HepG2 (cell line): ENCODE measurements around the gene ZNF530. TPM values are rescaled to one million over a fixed set of nuclear protein-coding genes. Genes with fewer than 3 reads are reported as not detected.

Experiments
- DRAP1 ChIP-seq: IDR thresholded peaks from 2 replicates; pipeline ENCODE4 v1.6.1; 2016; ENCODE audit warnings: missing genetic modification reagents, missing compliant biosample characterization
- DZIP1 ChIP-seq: sonication (generic); formaldehyde crosslinking; IDR thresholded peaks from 2 replicates; pipeline ENCODE4 v1.5.0; 2020; ENCODE audit warnings: mild to moderate bottlenecking, missing genetic modification reagents
- GTF2F1 ChIP-seq: fragments of 150-350 bp; IDR thresholded peaks from 2 replicates; pipeline ENCODE4 v1.6.1; 2014; ENCODE audit warnings: low read length
- KLF16 ChIP-seq, 2 experiments: sonication (generic) in 1 of 2; formaldehyde crosslinking in 1 of 2; IDR thresholded peaks; 2 replicates each; pipeline versions ENCODE4 v1.6.1 to v1.8.0; 2016 to 2023; ENCODE audit warnings: missing genetic modification reagents in 2 of 2, missing compliant biosample characterization in 1 of 2
- POGK ChIP-seq: sonication (generic); formaldehyde crosslinking; conservative IDR thresholded peaks from 2 replicates; pipeline ENCODE4 v1.8.0; 2022; ENCODE audit warnings: mild to moderate bottlenecking, moderate library complexity, missing genetic modification reagents
- TFAP4 ChIP-seq: sonication (generic); IDR thresholded peaks from 2 replicates; pipeline ENCODE4 v1.6.1; 2016; ENCODE audit warnings: low read depth, borderline replicate concordance
- ZBTB46 ChIP-seq: sonication (generic); formaldehyde crosslinking; IDR thresholded peaks from 2 replicates; pipeline ENCODE4 v1.4.0; 2020; ENCODE audit warnings: mild to moderate bottlenecking, missing genetic modification reagents, borderline replicate concordance
- ZBTB8A ChIP-seq: sonication (generic); formaldehyde crosslinking; IDR thresholded peaks from 2 replicates; pipeline ENCODE4 v1.4.0; 2020; ENCODE audit warnings: mild to moderate bottlenecking, low read depth, missing genetic modification reagents, borderline replicate concordance
- ZNF292 ChIP-seq: sonication (generic); formaldehyde crosslinking; IDR thresholded peaks from 2 replicates; pipeline ENCODE4 v1.8.1; 2022; ENCODE audit warnings: mild to moderate bottlenecking, low read depth, missing genetic modification reagents, borderline replicate concordance
- ZNF44 ChIP-seq: sonication (generic); formaldehyde crosslinking; IDR thresholded peaks from 2 replicates; pipeline ENCODE4 v1.5.1; 2020; ENCODE audit warnings: mild to moderate bottlenecking, missing genetic modification reagents
- ZNF564 ChIP-seq: sonication (generic); formaldehyde crosslinking; IDR thresholded peaks from 2 replicates; pipeline ENCODE4 v1.8.1; 2023; ENCODE audit warnings: mild to moderate bottlenecking, missing genetic modification reagents
- ZNF646 ChIP-seq: sonication (generic); formaldehyde crosslinking; IDR thresholded peaks from 2 replicates; pipeline ENCODE4 v1.9.0; 2021; ENCODE audit warnings: mild to moderate bottlenecking, missing genetic modification reagents
- ZNF761 ChIP-seq: sonication (generic); formaldehyde crosslinking; conservative IDR thresholded peaks from 2 replicates; pipeline ENCODE4 v1.4.0; 2020; ENCODE audit warnings: mild to moderate bottlenecking, missing genetic modification reagents
- polyA plus RNA-seq, 8 experiments: library from polyadenylated mRNA; depleted of rRNA in 3 of 8; stranded (reverse) in 7 of 8; unstranded in 1 of 8; fragments of >200 nt; fragmentation: Illumina TruSeq in 4 of 8; extraction: Trizol in 4 of 8; gene quantifications; 2 replicates each; pipeline versions ENCODE4 v1.2.1 to v1.2.3, GENCODE V29; 2011 to 2016; ENCODE audit warnings: low read depth in 4 of 8, missing spikeins in 1 of 8, mixed read lengths in 1 of 8; ENCODE audit not compliant: insufficient read depth in 1 of 8
- total RNA-seq, 5 experiments: library from RNA; depleted of rRNA; stranded (reverse); fragments of >200 nt; fragmentation: Illumina TruSeq; extraction: Trizol; gene quantifications; 2 replicates each; pipeline ENCODE4 v1.2.3, GENCODE V29; 2016; ENCODE audit warnings: low read depth in 1 of 5

Gene ZNF530
- total and polyA plus RNA-seq, 2 of the 13 experiments (the other 11 are each of a cell fraction or from before 2014, with no cell fraction given): 1.1 to 7.8 TPM

GRCh38 chr19:57578487-57579205, 21.0 kb upstream of the ZNF530 start, which contains the start of gene ZNF416 (continued):
- TF ChIP-seq ZNF646 (no peak), DZIP1 (0 out of 2 replicates have a peak, but pooled peaks have one; percentile 28), ZBTB8A (CRISPR knock-in tag) (no peak), ZNF292 (no peak; the same call in 1 of the 2 replicates), TFAP4 (no peak; the same call in 1 of the 2 replicates), KLF16 (CRISPR knock-in tag; IDR thresholded peaks at IDR 0.05) (peak in 1 of 2 experiments; percentile 56; a peak in 1 of 4 replicates), ZNF761 (CRISPR knock-in tag) (peak; percentile 84), ZNF564 (0 out of 2 replicates have a peak, but pooled peaks have one; percentile 48), POGK (0 out of 2 replicates have a peak, but pooled peaks have one; percentile 75), GTF2F1 (no peak), DRAP1 (CRISPR knock-in tag) (no peak; the same call in 1 of the 2 replicates), ZBTB46 (no peak), ZNF44 (no peak)
